ENCODE measurements around the gene MEIKIN. TPM values are rescaled to one million over a fixed set of nuclear protein-coding genes. Genes with fewer than 3 reads are reported as not detected.
"Not testable (repeated sequence)": the region's sequence is repeated elsewhere in the genome, so short reads cannot be mapped to it uniquely, and the experiment has no call there.

The MEIKIN gene
- total and polyA plus RNA-seq, 2 donors (not counting 3 experiments of a cell fraction or from before 2014, with no cell fraction given) = not detected

GRCh38 chr5:131877873-131878272 is 67.6 kb downstream of the MEIKIN start:
- Histone ChIP-seq H2AFZ (ENCODE audit: low read depth, low read length) (no peak overlapping the region), H3K79me2 (ENCODE audit: control insufficient read depth, insufficient read depth, low read length) (no peaks in the 10 kb centered on the region), H3K9ac (replicated peaks; ENCODE audit: extremely low read depth, insufficient read depth, low read length) (no peak overlapping the region), H4K20me1 (replicated peaks; ENCODE audit: control insufficient read depth, extremely low read depth, insufficient read depth, low read length) (no peaks in the 10 kb centered on the region), H3K27ac (ENCODE audit: insufficient read depth, low read depth, low read length) (no peak overlapping the region), H3K4me2 (ENCODE audit: insufficient read depth, low read length) (no peak overlapping the region), H3K9me1 (replicated peaks; ENCODE audit: control insufficient read depth, extremely low read depth, insufficient read depth, low read length) (no peaks in the 10 kb centered on the region), H3K4me3 (replicated peaks in 1 of 3; ENCODE audit: insufficient read depth in 1 of 3, low read depth in 1 of 3, low read length in 3 of 3) (no peak overlapping the region), H3K9me3 (replicated peaks; ENCODE audit: control insufficient read depth, insufficient read depth, low read length) (no peaks in the 10 kb centered on the region), H3K4me1 (ENCODE audit: control insufficient read depth, extremely low read depth, insufficient read depth, low read length) (no peaks in the 10 kb centered on the region), H3K36me3 (ENCODE audit: control insufficient read depth in 2 of 2, extremely low read depth in 1 of 2, insufficient read depth in 2 of 2, low read length in 2 of 2) (no peaks in the 10 kb centered on the region), H3K27me3 (ENCODE audit: control insufficient read depth in 2 of 2, insufficient read depth in 2 of 2, low read length in 2 of 2) (peaks cover 0 to 4% of the 10 kb centered on the region in 2 experiments)
- BruUV-seq (replicated peaks) = no TSS peak
- DNase-seq (ENCODE audit: low read depth, low spot score) = no peak
- POLR2A ChIA-PET = no interaction called here
- TF ChIP-seq MAX (IDR thresholded peaks at IDR 0.05; ENCODE audit: insufficient read depth, insufficient read length) (no peak), GATA2 (IDR thresholded peaks at IDR 0.05; ENCODE audit: insufficient read depth, insufficient read length, low read depth, low read length) (no peak), POLR2A (IDR thresholded peaks at IDR 0.05; ENCODE audit: low read depth, low read length) (no peak)
- intact Hi-C loops (cut with micrococcal nuclease) (no loop called here), dilution Hi-C loops (cut with MboI; ENCODE audit: extremely low pct_ligation_motif_present, low sequenced_read_pairs) (no loop called here)
- no peak for FAIRE-seq
- CTCF ChIA-PET = no interaction called here

GRCh38 chr5:131871251-131871650 is 74.2 kb downstream of the MEIKIN start:
- dilution Hi-C loops (cut with MboI; ENCODE audit: extremely low pct_ligation_motif_present, low sequenced_read_pairs); H3K4me3 ChIP-seq (replicated peaks in 1 of 3; ENCODE audit: insufficient read depth in 1 of 3, low read depth in 1 of 3, low read length in 3 of 3); FAIRE-seq; H3K79me2 ChIP-seq (ENCODE audit: control insufficient read depth, insufficient read depth, low read length); H3K9me3 ChIP-seq (replicated peaks; ENCODE audit: control insufficient read depth, insufficient read depth, low read length); H3K36me3 ChIP-seq (ENCODE audit: control insufficient read depth in 2 of 2, extremely low read depth in 1 of 2, insufficient read depth in 2 of 2, low read length in 2 of 2); H4K20me1 ChIP-seq (replicated peaks; ENCODE audit: control insufficient read depth, extremely low read depth, insufficient read depth, low read length); H3K27me3 ChIP-seq (ENCODE audit: control insufficient read depth in 2 of 2, insufficient read depth in 2 of 2, low read length in 2 of 2); CTCF ChIA-PET; BruUV-seq (replicated peaks); H2AFZ ChIP-seq (ENCODE audit: low read depth, low read length); H3K4me1 ChIP-seq (ENCODE audit: control insufficient read depth, extremely low read depth, insufficient read depth, low read length); H3K9ac ChIP-seq (replicated peaks; ENCODE audit: extremely low read depth, insufficient read depth, low read length); POLR2A ChIA-PET; DNase-seq (ENCODE audit: low read depth, low spot score); H3K4me2 ChIP-seq (ENCODE audit: insufficient read depth, low read length); intact Hi-C loops (cut with micrococcal nuclease); H3K27ac ChIP-seq (ENCODE audit: insufficient read depth, low read depth, low read length); H3K9me1 ChIP-seq (replicated peaks; ENCODE audit: control insufficient read depth, extremely low read depth, insufficient read depth, low read length): not testable (repeated sequence)

Measured in endothelial cell of umbilical vein (primary cell).